Nucleus accumbens (tissue), 56 donors: ENCODE results near the gene GPR87.
A peak's percentile ranks its signal among the peaks of the same experiment; 100 is the strongest.

Experiments
- DNase-seq, 56 donors: peaks; one replicate each; lab custom pipeline; 2025; lab: John Stamatoyannopoulos, UW

The GPR87 gene

GRCh38 chr3:151318313-151318712, 1.7 kb upstream of the GPR87 start:
- no peak for DNase-seq

GRCh38 chr3:151315846-151316245, 774 bp downstream of the GPR87 start:
- DNase-seq, result no peak

- no peak for DNase-seq
Observed at GRCh38 chr3:151315136-151315535, 1.5 kb downstream of the GPR87 start.

GRCh38 chr3:151314593-151314992, 2.0 kb downstream of the GPR87 start:
- DNase-seq, result no peak

- DNase-seq, result no peak
Observed at GRCh38 chr3:151314137-151314536, 2.5 kb downstream of the GPR87 start.

GRCh38 chr3:151312972-151313371, 3.6 kb downstream of the GPR87 start:
- DNase-seq, result no peak

GRCh38 chr3:151309566-151309965, 7.1 kb downstream of the GPR87 start:
- no peak for DNase-seq

- DNase-seq, result no peak
Observed at GRCh38 chr3:151307583-151308488, 8.8 kb downstream of the GPR87 start.

- no peak for DNase-seq
Observed at GRCh38 chr3:151307131-151307530, 9.5 kb downstream of the GPR87 start.

- DNase-seq, result no peak
Observed at GRCh38 chr3:151306168-151306810, 10.3 kb downstream of the GPR87 start.

- peak in 1 of 56 donors; percentile 7 for DNase-seq
Observed at GRCh38 chr3:151305775-151306151, 10.9 kb downstream of the GPR87 start.

GRCh38 chr3:151305060-151305774, 11.4 kb downstream of the GPR87 start:
- peak in 11 of 56 donors; percentile 2 to 32 (median 9) for DNase-seq

GRCh38 chr3:151303751-151304150, 12.9 kb downstream of the GPR87 start:
- DNase-seq, result no peak

- no peak for DNase-seq
Observed at GRCh38 chr3:151301787-151302186, 14.8 kb downstream of the GPR87 start.

GRCh38 chr3:151300539-151300938, 16.1 kb downstream of the GPR87 start:
- DNase-seq, result no peak

GRCh38 chr3:151299006-151299405, 17.6 kb downstream of the GPR87 start:
- DNase-seq, result no peak

GRCh38 chr3:151297429-151297828, 19.2 kb downstream of the GPR87 start:
- DNase-seq, result no peak

GRCh38 chr3:151296226-151296625, 20.4 kb downstream of the GPR87 start:
- DNase-seq, result no peak

- peak in 3 of 56 donors; percentile 5 to 15 (median 13) for DNase-seq
Observed at GRCh38 chr3:151293127-151293526, 23.5 kb downstream of the GPR87 start.

- DNase-seq, result no peak
Observed at GRCh38 chr3:151290673-151291072, 25.9 kb downstream of the GPR87 start.

- DNase-seq, result no peak
Observed at GRCh38 chr3:151289445-151289844, 27.2 kb downstream of the GPR87 start.
